HG02973 (cell line): ENCODE results near the gene CD53.

ENCODE experiments used
- ATAC-seq: cut with Tn5 transposase; IDR thresholded peaks from one replicate; pipeline ENCODE4 v1.9.1; 2021; ENCODE audit warnings: moderate library complexity; ENCODE audit not compliant: unreplicated experiment

Gene CD53

GRCh38 chr1:110875216-110875731 lies 2.3 kb downstream of the CD53 start:
- peak; percentile 42 for ATAC-seq

DNA sequence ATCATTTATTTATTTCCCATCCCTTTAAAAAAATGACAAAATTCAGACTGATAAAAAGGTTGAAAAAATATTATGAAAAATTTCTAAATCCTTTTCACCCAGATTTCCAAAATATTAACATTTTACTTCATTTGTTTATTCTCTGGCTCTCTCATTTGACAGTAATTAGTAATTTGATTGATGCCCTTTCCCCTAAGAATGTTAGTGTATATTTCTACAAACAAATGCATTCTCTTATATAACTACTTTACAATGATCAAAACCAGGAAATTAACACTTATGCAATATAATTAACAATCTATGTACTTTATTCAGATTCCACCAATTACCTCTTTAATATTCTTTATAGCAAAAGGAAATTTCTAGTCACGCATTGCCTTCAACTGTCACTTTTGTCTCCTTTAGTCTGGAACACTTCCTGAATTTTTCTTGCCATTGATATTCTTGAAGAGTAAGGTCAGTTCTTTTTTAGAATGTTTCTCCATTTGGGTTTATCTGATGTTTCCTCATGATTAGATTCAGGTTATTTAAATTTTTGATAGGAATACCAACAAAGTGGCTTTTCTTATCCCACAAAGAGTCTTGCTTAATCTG lies 3.9 kb downstream of the CD53 start:
- ATAC-seq = no peak

DNA sequence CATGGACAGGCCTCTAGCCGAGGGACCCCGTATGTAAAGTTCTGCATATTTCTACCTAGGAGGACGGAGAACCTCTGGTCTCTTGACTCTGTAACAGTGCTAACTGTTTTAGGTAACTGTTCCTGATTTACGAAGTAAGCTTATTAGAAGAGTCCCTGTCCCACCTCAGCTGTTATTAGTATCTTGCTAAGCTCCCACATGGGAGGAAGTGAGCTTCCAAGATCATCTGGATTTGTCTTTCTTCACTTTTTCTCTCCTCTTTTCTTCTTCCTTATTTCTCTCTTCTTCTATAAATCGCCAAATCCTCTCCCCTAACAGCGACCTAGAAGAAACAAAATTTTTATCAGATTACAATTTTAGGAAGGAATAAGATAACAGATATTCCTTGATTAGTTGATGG lies 4.4 kb downstream of the CD53 start:
- no peak for ATAC-seq

GRCh38 chr1:110877776-110878175 lies 4.8 kb downstream of the CD53 start:
- no peak for ATAC-seq

GRCh38 chr1:110878591-110878990 lies 5.6 kb downstream of the CD53 start:
- ATAC-seq = no peak

- ATAC-seq = no peak
Measured at GRCh38 chr1:110878993-110879392, 6.0 kb downstream of the CD53 start.

DNA sequence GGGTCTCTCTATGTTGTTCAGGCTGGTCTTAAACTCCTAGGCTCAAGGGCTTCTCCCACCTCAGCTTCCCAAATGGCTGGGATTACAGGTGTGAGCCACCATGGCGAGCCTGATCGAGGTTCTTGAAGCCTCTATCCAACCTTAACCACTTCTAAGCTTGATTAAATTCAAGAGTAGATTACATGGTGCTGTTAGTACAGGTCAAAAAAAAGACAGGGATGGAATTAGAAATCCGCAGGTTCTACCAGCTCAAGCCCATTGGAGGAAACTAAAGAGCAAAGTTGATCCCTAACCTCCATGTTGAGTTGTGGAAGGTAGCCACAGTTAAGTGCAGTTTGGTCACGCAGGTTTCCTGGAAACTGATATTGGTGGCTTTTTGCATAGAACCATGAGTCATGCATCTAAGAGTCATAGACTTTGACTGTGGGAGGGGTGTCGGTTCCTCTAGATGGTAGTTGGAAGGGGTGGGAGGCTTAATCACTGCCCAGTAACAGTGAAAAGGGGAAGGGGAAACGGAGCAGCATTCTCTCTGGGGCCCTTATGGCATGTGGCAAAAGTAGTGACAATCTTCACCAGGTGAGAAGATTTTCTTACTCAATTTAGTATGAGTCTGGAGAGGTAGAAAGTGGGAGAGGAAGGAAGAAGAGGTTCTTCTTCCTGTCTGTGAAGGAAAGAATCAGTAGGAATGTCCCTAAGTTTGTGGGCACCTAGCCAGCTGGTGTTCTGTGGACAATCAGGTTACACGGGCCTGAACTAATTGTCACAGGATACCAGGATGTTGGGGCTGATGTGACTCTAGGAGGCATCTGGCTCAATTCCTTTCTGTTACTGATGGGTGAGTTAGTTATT lies 7.0 kb downstream of the CD53 start:
- peak; percentile 50 for ATAC-seq

DNA sequence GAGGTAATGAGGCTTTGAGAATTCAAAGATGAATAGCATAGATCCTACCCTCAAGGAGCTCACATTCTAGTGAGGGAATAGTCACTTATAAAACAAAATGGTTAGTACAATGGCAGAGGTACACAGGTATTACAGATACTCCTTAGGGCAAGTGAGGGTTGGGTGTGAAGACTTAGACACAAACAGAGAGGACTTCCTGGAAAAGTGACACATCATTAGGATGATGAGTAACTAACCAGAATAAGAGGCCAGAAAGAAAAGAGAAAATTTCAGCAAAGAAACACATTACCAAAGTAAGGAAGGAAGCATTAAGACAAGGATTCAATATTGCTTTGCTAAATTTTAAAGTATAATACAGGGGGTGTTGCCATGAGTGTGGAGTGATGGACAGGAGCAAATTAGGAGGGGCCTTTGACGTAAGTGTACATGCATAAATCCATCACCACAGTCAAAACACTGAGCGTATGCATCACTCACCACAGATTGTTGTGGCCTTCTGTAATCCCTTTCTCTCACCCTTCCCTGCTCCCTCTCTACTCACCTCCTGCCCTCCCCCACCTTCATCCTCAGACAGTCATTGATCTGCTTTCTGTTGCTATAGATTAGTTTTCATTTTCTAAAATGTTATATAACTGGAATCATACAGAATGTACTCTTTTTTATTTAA lies 7.9 kb downstream of the CD53 start:
- ATAC-seq = peak; percentile 38

GRCh38 chr1:110888049-110888448 lies 15.1 kb downstream of the CD53 start:
- no peak for ATAC-seq

GRCh38 chr1:110888641-110889040 lies 15.7 kb downstream of the CD53 start:
- no peak for ATAC-seq

DNA sequence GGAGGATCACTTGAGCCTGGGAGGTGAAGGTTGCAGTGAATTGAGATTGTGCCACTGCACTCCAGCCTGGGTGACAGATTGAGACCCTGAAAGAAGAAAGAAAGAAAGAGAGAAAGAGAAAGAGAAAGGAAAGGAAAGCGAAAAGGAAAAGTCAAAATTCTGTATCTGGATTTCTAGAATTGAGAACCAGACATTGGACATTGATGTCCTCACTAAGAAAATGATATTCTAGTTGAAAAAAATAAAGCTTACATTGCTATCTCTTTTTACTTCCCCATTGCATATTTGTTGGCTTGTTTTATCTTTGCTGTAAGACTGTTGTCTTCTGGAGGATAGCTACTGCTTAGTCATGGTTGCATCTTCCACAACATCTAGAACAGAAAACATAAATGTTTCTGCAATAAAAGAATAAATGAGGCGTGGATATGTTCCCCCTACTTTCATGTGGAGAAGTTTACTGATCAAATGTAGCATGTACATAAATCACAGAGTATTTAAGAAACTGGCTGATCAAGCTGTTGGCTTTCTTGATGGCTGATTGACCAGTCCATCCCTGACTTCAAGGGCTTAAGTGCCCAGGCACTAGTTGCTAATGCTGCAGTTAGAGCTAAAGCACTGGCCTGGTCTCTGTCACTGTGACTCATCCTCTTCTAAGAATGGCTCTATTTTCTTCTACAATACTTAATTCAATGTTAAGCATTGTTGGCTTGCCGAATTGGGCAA lies 17.7 kb downstream of the CD53 start:
- no peak for ATAC-seq

DNA sequence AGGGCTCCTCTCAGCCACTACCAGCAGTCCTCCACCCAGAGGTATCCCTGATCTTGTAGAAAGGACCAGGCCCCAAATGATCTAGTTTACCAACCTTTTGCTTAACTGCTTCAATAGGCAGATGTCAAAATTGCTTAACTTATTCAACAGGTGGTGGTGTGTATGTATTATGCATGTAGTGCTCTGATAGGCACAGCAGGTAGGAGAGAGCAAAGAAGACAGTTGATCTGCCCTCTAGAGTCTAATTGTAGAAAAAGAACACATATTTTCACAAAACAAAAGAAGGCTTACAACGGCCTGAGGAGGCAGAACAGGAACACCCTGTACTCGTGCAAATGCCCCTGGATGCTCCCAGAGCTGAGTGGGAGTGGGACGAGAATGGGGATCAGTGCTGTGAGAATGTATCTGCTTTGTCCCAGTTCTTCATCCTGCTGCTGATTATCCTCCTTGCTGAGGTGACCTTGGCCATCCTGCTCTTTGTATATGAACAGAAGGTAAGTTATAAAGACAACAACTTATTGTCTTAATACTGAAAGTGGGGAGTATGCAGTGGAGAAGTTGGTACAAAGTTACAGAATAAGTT lies 21.1 kb downstream of the CD53 start:
- no peak for ATAC-seq

GRCh38 chr1:110896090-110896489 lies 23.1 kb downstream of the CD53 start:
- no peak for ATAC-seq

DNA sequence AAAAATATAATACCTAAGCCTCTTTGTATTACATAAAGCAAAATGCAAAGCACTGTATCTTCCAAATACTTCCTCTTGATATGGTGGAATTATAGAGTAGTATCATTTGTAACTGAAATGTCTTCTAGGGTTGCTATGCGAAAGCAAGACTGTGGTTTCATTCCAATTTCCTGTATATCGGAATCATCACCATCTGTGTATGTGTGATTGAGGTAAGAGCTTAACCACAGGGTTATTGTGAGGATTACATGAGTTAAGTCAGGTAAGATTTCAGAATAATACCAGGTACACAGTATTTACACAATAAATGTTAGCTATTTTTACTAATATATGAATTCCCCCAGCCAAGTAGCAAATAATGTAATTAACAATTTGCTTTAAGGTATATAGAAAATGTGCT lies 24.7 kb downstream of the CD53 start:
- ATAC-seq = no peak

- ATAC-seq = no peak
Measured at GRCh38 chr1:110898734-110899457, 25.9 kb downstream of the CD53 start.

- no peak for ATAC-seq
Measured at GRCh38 chr1:110899458-110899843, 26.5 kb downstream of the CD53 start.

DNA sequence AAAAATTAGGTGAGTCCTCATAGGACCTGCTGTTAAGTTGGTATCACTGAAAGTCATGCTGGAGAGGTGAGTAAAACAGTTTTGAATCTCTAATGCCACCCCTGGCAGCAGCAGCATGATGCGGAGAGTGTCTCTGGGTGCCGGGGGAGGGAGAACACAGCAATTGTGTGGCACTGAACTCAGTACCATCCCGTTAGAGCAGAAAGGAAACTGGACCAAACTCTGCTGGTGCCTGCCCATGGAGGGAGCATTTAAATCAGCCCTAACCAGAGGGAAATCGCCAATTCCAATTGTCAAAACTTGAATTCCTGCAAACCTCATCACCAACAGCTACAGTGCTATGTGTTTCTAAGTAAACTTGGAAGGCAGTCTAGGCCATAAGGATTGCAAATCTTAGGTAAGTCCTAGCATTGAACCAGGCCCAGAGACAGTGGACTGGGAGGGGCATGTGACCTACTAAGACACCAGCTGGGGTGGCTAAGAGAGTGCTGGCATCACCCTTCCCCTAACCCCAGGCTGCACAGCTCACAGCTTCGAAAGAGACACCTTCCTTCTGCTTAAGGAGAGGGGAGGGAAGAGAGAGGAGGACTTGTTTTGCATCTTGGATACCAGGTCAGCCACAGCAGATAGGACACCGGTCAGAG lies 30.0 kb downstream of the CD53 start:
- no peak for ATAC-seq

GRCh38 chr1:110903853-110904500 lies 31.0 kb downstream of the CD53 start:
- no peak for ATAC-seq

DNA sequence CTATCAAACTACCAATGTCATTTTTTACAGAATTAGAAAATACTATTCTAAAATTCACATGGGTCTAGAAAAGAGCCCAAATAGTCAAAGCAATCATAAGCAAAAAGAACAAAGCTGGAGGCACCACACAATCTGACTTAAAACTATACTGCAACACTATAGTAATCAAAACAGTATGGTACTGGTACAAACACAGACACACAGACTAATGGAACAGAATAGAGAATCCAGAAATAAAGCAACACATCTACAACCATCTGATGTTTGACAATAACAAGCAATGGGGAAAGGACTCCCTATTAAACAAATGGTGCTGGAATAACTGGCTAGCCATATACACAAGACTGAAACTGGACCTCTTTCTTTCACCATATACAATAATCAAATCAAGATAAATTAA lies 39.8 kb downstream of the CD53 start:
- ATAC-seq = no peak
